Endodermal cell (in vitro differentiated cells): ENCODE data around the gene SLC25A19. TPM values are rescaled to one million over a fixed set of nuclear protein-coding genes. Genes with fewer than 3 reads are reported as not detected.
A peak's percentile ranks its signal among the peaks of the same experiment; 100 is the strongest.

Source experiments
- DNase-seq: peaks from one replicate; pipeline ENCODE4 v3.0.0-alpha.2; 2017
- H3K27ac ChIP-seq: 2 replicates; pipeline ENCODE4 v1.5.1; 2013; ENCODE audit warnings: mild to moderate bottlenecking, low read depth, low read length, moderate library complexity
- H3K27me3 ChIP-seq: 2 replicates; pipeline ENCODE4 v1.6.1; 2013; ENCODE audit warnings: mild to moderate bottlenecking, low read length, moderate library complexity; ENCODE audit not compliant: insufficient read depth, control insufficient read depth, poor library complexity, severe bottlenecking
- H3K36me3 ChIP-seq: 2 replicates; pipeline ENCODE4 v1.7.0; 2013; ENCODE audit warnings: mild to moderate bottlenecking, low read length, moderate library complexity; ENCODE audit not compliant: control insufficient read depth, insufficient read depth
- H3K4me1 ChIP-seq: one replicate; pipeline ENCODE4 v1.7.0; 2013; ENCODE audit warnings: low read length; ENCODE audit not compliant: control insufficient read depth, insufficient read depth
- H3K4me3 ChIP-seq: 2 replicates; pipeline ENCODE4 v1.5.1; 2013; ENCODE audit warnings: mild to moderate bottlenecking, low read length, moderate library complexity
- H3K9ac ChIP-seq: 2 replicates; pipeline ENCODE4 v1.6.1; 2013; ENCODE audit warnings: mild to moderate bottlenecking, low read length, moderate library complexity; ENCODE audit not compliant: poor library complexity, severe bottlenecking; ENCODE audit errors: extremely low read depth
- H3K9me3 ChIP-seq: 2 replicates; pipeline ENCODE4 v1.6.1; 2013; ENCODE audit warnings: mild to moderate bottlenecking, low read length, moderate library complexity; ENCODE audit not compliant: control insufficient read depth
- H3K27ac Mint-ChIP-seq: 2 replicates; pipeline ENCODE4 v1.8.0; 2020; ENCODE audit warnings: mixed read lengths
- H3K27me3 Mint-ChIP-seq: 2 replicates; pipeline ENCODE4 v1.8.0; 2021; ENCODE audit warnings: mild to moderate bottlenecking, mixed read lengths; ENCODE audit not compliant: insufficient read depth
- H3K36me3 Mint-ChIP-seq: 2 replicates; pipeline ENCODE4 v1.8.0; 2020; ENCODE audit warnings: low read depth, mixed read lengths
- H3K4me1 Mint-ChIP-seq: 2 replicates; pipeline ENCODE4 v1.8.0; 2020; ENCODE audit warnings: mixed read lengths
- H3K4me3 Mint-ChIP-seq: 2 replicates; pipeline ENCODE4 v1.8.0; 2020; ENCODE audit warnings: mild to moderate bottlenecking, moderate library complexity, mixed read lengths
- H3K9me3 Mint-ChIP-seq: 2 replicates; pipeline ENCODE4 v1.8.0; 2020; ENCODE audit warnings: mild to moderate bottlenecking, mixed read lengths
- CTCF ChIP-seq: fragments of 200-600 bp; sonication (generic); conservative IDR thresholded peaks from 2 replicates; pipeline ENCODE4 v1.5.0; 2021; ENCODE audit warnings: antibody characterized with exemption, mild to moderate bottlenecking
- WGBS, 2 experiments: methylation state at CpG; one replicate each; pipeline versions ENCODE4 v1.1.5 to v1.1.7; 2013; ENCODE audit warnings: missing lambda C conversion rate in 2 of 2, mixed read lengths in 1 of 2; ENCODE audit not compliant: insufficient coverage in 1 of 2, insufficient read length in 1 of 2; 5-methylcytosine and 5-hydroxymethylcytosine counted together
- total RNA-seq, 2 donors: library from RNA; stranded (reverse); fragmentation: NEBNext Ultra II Directional in 1 of 2; extraction: Animal tissue kit (Norgen Biotek cat#: 25700) in 1 of 2; gene quantifications; 2 replicates in 1 of 2; 3 replicates in 1 of 2; pipeline ENCODE4 v1.2.1, GENCODE V29; 2021

SLC25A19 gene
- total RNA-seq, 2 donors from 2014 or later = 10.6 to 10.7 TPM

DNA sequence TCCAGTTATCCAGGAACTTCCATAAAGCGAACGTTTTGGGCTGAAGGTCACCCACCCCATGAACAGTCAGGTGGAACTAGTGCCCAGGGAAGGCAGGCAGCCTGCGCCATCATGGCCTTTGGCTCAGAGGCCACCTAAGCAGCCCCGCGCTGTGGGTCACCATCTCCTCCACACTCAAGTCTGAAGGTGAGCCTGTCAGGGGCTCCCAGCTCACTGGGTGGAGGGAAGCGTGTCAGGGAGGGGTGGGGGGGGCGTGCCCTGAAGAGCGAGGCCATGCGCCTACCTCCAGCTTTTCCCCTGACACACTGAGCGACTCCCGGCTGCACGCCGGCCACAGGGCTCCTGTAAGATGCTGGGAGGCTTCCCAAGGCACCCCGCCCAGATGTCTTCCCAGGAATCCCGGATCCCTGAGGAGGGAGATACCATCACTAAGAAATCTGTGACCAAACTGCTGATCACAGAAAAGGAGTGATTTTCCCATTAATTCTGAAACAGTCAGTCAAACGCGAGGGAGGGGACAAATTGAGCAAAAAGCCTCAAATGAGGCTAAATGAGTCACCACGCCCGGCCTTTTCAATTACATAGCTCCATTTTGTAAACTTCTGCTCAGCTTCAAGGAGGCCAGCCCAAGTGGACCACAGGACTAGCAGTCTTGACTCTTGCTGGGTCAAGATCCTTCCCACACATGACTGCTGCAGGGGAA lies 26.5 kb upstream of the SLC25A19 start:
- Histone ChIP-seq H3K9me3 (no peaks in the 10 kb centered on the region), H3K36me3 (peaks cover 31% of the 10 kb centered on the region), H3K27me3 (no peaks in the 10 kb centered on the region), H3K9ac (no peak overlapping the region), H3K4me1 (no peaks in the 10 kb centered on the region), H3K4me3 (no peak overlapping the region), H3K27ac (no peak overlapping the region)
- Mint-ChIP-seq H3K36me3 (peaks cover 28% of the 10 kb centered on the region), H3K9me3 (no peaks in the 10 kb centered on the region), H3K4me1 (peaks cover 10% of the 10 kb centered on the region), H3K27ac (no peak overlapping the region), H3K27me3 (no peaks in the 10 kb centered on the region), H3K4me3 (no peak overlapping the region)
- DNase-seq = no peak
- no peak for TF ChIP-seq CTCF
- 87 to 92% methylated on average over 15 to 19 of the region's 19 CpGs for whole genome bisulfite sequencing, 2 experiments

GRCh38 chr17:75313941-75314551 lies 24.8 kb upstream of the SLC25A19 start:
- Histone ChIP-seq H3K4me1 (peaks cover 3% of the 10 kb centered on the region), H3K36me3 (peaks cover 19% of the 10 kb centered on the region), H3K4me3 (no peak overlapping the region), H3K27me3 (no peaks in the 10 kb centered on the region), H3K9ac (no peak overlapping the region), H3K27ac (no peak overlapping the region), H3K9me3 (no peaks in the 10 kb centered on the region)
- 88 to 93% methylated on average over 13 to 14 of the region's 14 CpGs for WGBS, 2 experiments
- Mint-ChIP-seq H3K4me3 (no peak overlapping the region), H3K27me3 (no peaks in the 10 kb centered on the region), H3K9me3 (no peaks in the 10 kb centered on the region), H3K4me1 (peaks cover 16% of the 10 kb centered on the region), H3K36me3 (peaks cover 14% of the 10 kb centered on the region), H3K27ac (no peak overlapping the region)
- TF ChIP-seq CTCF = no peak
- DNase-seq = no peak

DNA sequence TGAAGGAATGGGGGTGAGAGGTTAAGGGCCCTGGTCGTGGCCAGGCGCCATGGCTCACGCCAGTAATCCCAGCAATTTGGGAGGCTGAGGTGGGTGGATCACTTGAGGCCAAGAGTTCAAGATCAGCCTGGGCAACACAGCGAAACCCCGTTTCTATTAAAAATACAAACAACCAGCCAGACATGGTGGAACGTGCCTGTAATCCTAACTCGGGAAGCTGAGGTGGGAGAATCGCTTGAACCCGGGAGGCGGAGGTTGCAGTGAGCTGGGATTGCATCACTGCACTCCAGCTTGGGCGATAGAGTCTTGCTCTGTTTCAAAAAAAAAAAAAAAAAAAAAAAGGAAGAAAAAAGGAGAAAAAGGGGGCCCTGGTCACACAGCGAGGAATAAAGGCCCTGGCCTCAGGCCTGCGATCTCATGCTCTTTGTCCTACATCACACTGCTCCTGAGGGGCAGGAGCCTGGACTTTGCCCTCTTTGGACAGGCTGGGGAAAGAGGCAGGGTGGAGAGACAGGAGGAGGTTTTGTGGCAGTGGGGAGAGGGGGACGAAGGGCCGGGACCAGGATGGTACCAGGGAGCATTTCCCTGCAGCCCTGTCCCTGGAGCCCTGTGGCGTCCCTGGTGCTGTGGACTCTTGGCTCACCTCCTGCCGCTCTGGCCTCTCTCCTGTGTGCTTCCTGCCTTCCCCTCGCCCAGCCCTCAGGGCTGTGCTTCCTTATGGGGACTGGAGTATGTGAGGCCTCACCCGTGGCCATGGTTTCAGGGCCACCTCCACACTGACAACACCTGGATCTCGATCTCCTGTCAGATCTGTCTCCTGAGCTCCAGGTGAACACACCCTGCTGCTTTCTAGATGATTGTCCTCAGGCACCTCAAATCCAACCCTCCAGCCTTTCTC lies 19.7 kb upstream of the SLC25A19 start:
- H3K27me3 ChIP-seq = no peaks in the 10 kb centered on the region
- H3K36me3 Mint-ChIP-seq = no peaks in the 10 kb centered on the region
- peaks cover 4% of the 10 kb centered on the region for H3K4me1 ChIP-seq
- H3K9me3 ChIP-seq = no peaks in the 10 kb centered on the region
- H3K36me3 ChIP-seq = no peaks in the 10 kb centered on the region
- no peak overlapping the region for H3K4me3 Mint-ChIP-seq
- no peaks in the 10 kb centered on the region for H3K27me3 Mint-ChIP-seq
- peak overlapping the region; percentile 11 for H3K9ac ChIP-seq
- no peak for DNase-seq
- H3K27ac ChIP-seq = peak overlapping the region; percentile 32
- H3K9me3 Mint-ChIP-seq = no peaks in the 10 kb centered on the region
- TF ChIP-seq CTCF = no peak
- peaks cover 17% of the 10 kb centered on the region for H3K4me1 Mint-ChIP-seq
- H3K27ac Mint-ChIP-seq = peak overlapping the region; percentile 59
- 89 to 95% methylated on average over 13 to 20 of the region's 20 CpGs for WGBS, 2 experiments
- H3K4me3 ChIP-seq = no peak overlapping the region
